Measurements from ENCODE around the gene CAMK1D. TPM values are rescaled to one million over a fixed set of nuclear protein-coding genes. Genes with fewer than 3 reads are reported as not detected.

Gene CAMK1D
- total RNA-seq, 1 donor from 2014 or later, result 1.0 TPM

GRCh38 chr10:12510501-12510941, 161.2 kb downstream of the CAMK1D start:
- H3K4me3 ChIP-seq (ENCODE audit: low read depth, low read length), result no peak overlapping the region
- no peak for TF ChIP-seq CTCF (conservative IDR thresholded peaks at IDR 0.05; ENCODE audit: low read depth, low read length)
- DNase-seq (ENCODE audit: low read depth), result peak; percentile 20

GRCh38 chr10:12510984-12511383, 161.6 kb downstream of the CAMK1D start:
- TF ChIP-seq CTCF (conservative IDR thresholded peaks at IDR 0.05; ENCODE audit: low read depth, low read length), result no peak
- H3K4me3 ChIP-seq (ENCODE audit: low read depth, low read length), result no peak overlapping the region
- no peak for DNase-seq (ENCODE audit: low read depth)

GRCh38 chr10:12511651-12512050, 162.3 kb downstream of the CAMK1D start:
- no peak overlapping the region for H3K4me3 ChIP-seq (ENCODE audit: low read depth, low read length)
- DNase-seq (ENCODE audit: low read depth), result no peak
- no peak for TF ChIP-seq CTCF (conservative IDR thresholded peaks at IDR 0.05; ENCODE audit: low read depth, low read length)

GRCh38 chr10:12512332-12513002, 163.1 kb downstream of the CAMK1D start:
- no peak for DNase-seq (ENCODE audit: low read depth)
- no peak for TF ChIP-seq CTCF (conservative IDR thresholded peaks at IDR 0.05; ENCODE audit: low read depth, low read length)
- H3K4me3 ChIP-seq (ENCODE audit: low read depth, low read length), result no peak overlapping the region

GRCh38 chr10:12513003-12513365, 163.6 kb downstream of the CAMK1D start:
- no peak overlapping the region for H3K4me3 ChIP-seq (ENCODE audit: low read depth, low read length)

GRCh38 chr10:12513775-12514673, 164.7 kb downstream of the CAMK1D start:
- TF ChIP-seq CTCF (conservative IDR thresholded peaks at IDR 0.05; ENCODE audit: low read depth, low read length), result no peak

More at GRCh38 chr10:12513003-12513365, 163.6 kb downstream of the CAMK1D start:
- no peak for TF ChIP-seq CTCF (conservative IDR thresholded peaks at IDR 0.05; ENCODE audit: low read depth, low read length)
- no peak for DNase-seq (ENCODE audit: low read depth)

More at GRCh38 chr10:12513775-12514673, 164.7 kb downstream of the CAMK1D start:
- no peak for DNase-seq (ENCODE audit: low read depth)
- no peak overlapping the region for H3K4me3 ChIP-seq (ENCODE audit: low read depth, low read length)

All from epithelial cell of proximal tubule (primary cell).